WTC11 (cell line): ENCODE measurements around the gene ZCCHC2. TPM values are rescaled to one million over a fixed set of nuclear protein-coding genes. Genes with fewer than 3 reads are reported as not detected.

ENCODE experiments used
- ATAC-seq: fragments of 200-7000 bp; cut with Tn5 transposase; 2 replicates; pipeline ENCODE4 v1.10.0; 2021; ENCODE audit warnings: mild to moderate bottlenecking, moderate library complexity
- CTCF ChIA-PET: fragments of 300-600 bp; sonication (Branson Sonifier 250); formaldehyde crosslinking; loops from one replicate; lab custom pipeline; 2021; ENCODE audit warnings: antibody characterized with exemption; lab: Charles Lee
- POLR2A ChIA-PET: fragments of 350-600 bp; sonication (Branson Sonifier 250); formaldehyde crosslinking; loops from one replicate; lab custom pipeline; 2021; ENCODE audit warnings: antibody characterized with exemption; lab: Charles Lee
- DNase-seq: peaks from one replicate; pipeline ENCODE4 v3.0.0; 2021; ENCODE audit warnings: low spot score
- H3K27ac Mint-ChIP-seq: 2 replicates; pipeline ENCODE4 v1.8.0; 2021; ENCODE audit warnings: mixed read lengths
- H3K27me3 Mint-ChIP-seq: 2 replicates; pipeline ENCODE4 v1.8.0; 2021; ENCODE audit warnings: low read depth, mild to moderate bottlenecking, moderate library complexity, mixed read lengths
- H3K36me3 Mint-ChIP-seq: 2 replicates; pipeline ENCODE4 v1.8.0; 2021; ENCODE audit warnings: mixed read lengths
- H3K4me1 Mint-ChIP-seq: 2 replicates; pipeline ENCODE4 v1.8.0; 2022; ENCODE audit warnings: mixed read lengths
- H3K4me3 Mint-ChIP-seq: 2 replicates; pipeline ENCODE4 v1.8.0; 2021; ENCODE audit warnings: mild to moderate bottlenecking, moderate library complexity, mixed read lengths
- H3K9me3 Mint-ChIP-seq: 2 replicates; pipeline ENCODE4 v1.8.0; 2021; ENCODE audit warnings: mixed read lengths
- AFF4 ChIP-seq: sonication (generic); formaldehyde crosslinking; IDR thresholded peaks from 2 replicates; pipeline ENCODE4 v1.8.1; 2023; ENCODE audit warnings: mild to moderate bottlenecking, missing genetic modification reagents, borderline replicate concordance
- ARID4B ChIP-seq: sonication (generic); formaldehyde crosslinking; IDR thresholded peaks from 2 replicates; pipeline ENCODE4 v1.8.0; 2023; ENCODE audit warnings: missing genetic modification reagents, mild to moderate bottlenecking, borderline replicate concordance
- CTCF ChIP-seq: fragments of 200-600 bp; IDR thresholded peaks from 2 replicates; pipeline ENCODE4 v1.8.0; 2022; ENCODE audit warnings: antibody characterized with exemption
- ETV6 ChIP-seq: sonication (generic); formaldehyde crosslinking; IDR thresholded peaks from 2 replicates; pipeline ENCODE4 v1.8.1; 2022; ENCODE audit warnings: mild to moderate bottlenecking, missing genetic modification reagents
- HMGXB4 ChIP-seq: sonication (generic); formaldehyde crosslinking; IDR thresholded peaks from 2 replicates; pipeline ENCODE4 v1.8.1; 2023; ENCODE audit warnings: mild to moderate bottlenecking, moderate library complexity, missing genetic modification reagents
- IRF1 ChIP-seq: sonication (generic); formaldehyde crosslinking; IDR thresholded peaks from 2 replicates; pipeline ENCODE4 v1.8.0; 2023; ENCODE audit warnings: missing genetic modification reagents
- MAX ChIP-seq: sonication (generic); formaldehyde crosslinking; IDR thresholded peaks from 2 replicates; pipeline ENCODE4 v1.8.0; 2022; ENCODE audit warnings: mild to moderate bottlenecking, missing genetic modification reagents
- NR2C2 ChIP-seq: sonication (generic); formaldehyde crosslinking; IDR thresholded peaks from 2 replicates; pipeline ENCODE4 v1.8.0; 2022; ENCODE audit warnings: mild to moderate bottlenecking, missing genetic modification reagents
- PRDM15 ChIP-seq: sonication (generic); formaldehyde crosslinking; IDR thresholded peaks from 2 replicates; pipeline ENCODE4 v1.8.0; 2022; ENCODE audit warnings: missing genetic modification reagents
- SP1 ChIP-seq: sonication (generic); formaldehyde crosslinking; conservative IDR thresholded peaks from 2 replicates; pipeline ENCODE4 v1.8.1; 2022; ENCODE audit warnings: missing genetic modification reagents
- TEAD4 ChIP-seq: sonication (generic); formaldehyde crosslinking; IDR thresholded peaks from 2 replicates; pipeline ENCODE4 v1.8.0; 2022; ENCODE audit warnings: mild to moderate bottlenecking, missing genetic modification reagents
- total RNA-seq: library from RNA; stranded (reverse); gene quantifications from 3 replicates; pipeline ENCODE4 v1.2.3, GENCODE V29; 2021

Gene ZCCHC2
- total RNA-seq, 1 experiment from 2014 or later = 18.8 TPM

- Mint-ChIP-seq H3K9me3 (peaks cover 4% of the 10 kb centered on the region), H3K27ac (no peak overlapping the region), H3K36me3 (no peaks in the 10 kb centered on the region), H3K4me1 (peaks cover 9% of the 10 kb centered on the region), H3K27me3 (peaks cover 2% of the 10 kb centered on the region; the same call in 1 of the 2 replicates), H3K4me3 (no peak overlapping the region)
- ChIA-PET POLR2A (no interaction called here), CTCF (no interaction called here)
- DNase-seq (no peak), ATAC-seq (no peak)
- no peak for TF ChIP-seq AFF4 (CRISPR knock-in tag)
- TF ChIP-seq IRF1 (CRISPR knock-in tag) = no peak
- no peak for TF ChIP-seq PRDM15 (CRISPR knock-in tag)
- TF ChIP-seq HMGXB4 (CRISPR knock-in tag) = no peak
- no peak for TF ChIP-seq SP1 (CRISPR knock-in tag)
- TF ChIP-seq NR2C2 (CRISPR knock-in tag) = no peak
- TF ChIP-seq ARID4B = no peak
Measured at GRCh38 chr18:62487161-62487560, 35.7 kb upstream of the ZCCHC2 start.

GRCh38 chr18:62490967-62491695 is 31.7 kb upstream of the ZCCHC2 start:
- no peak for DNase-seq
- H3K36me3 Mint-ChIP-seq = no peaks in the 10 kb centered on the region
- no peak overlapping the region for H3K27ac Mint-ChIP-seq
- no peak overlapping the region for H3K4me3 Mint-ChIP-seq
- peaks cover 2% of the 10 kb centered on the region; the same call in 1 of the 2 replicates for H3K4me1 Mint-ChIP-seq
- CTCF ChIA-PET = interaction anchor here (1.7 kb wide), 1 partner anchor 34 kb away, joined by 5 read pairs; no protein-coding TSS in a partner anchor
- peak; percentile 97 for ATAC-seq
- no peaks in the 10 kb centered on the region for H3K27me3 Mint-ChIP-seq
- POLR2A ChIA-PET = no interaction called here
- no peaks in the 10 kb centered on the region for H3K9me3 Mint-ChIP-seq
- TF ChIP-seq MAX (no peak), ETV6 (no peak), CTCF (no peak), TEAD4 (CRISPR knock-in tag) (no peak)
